OCI-LY1 (cell line): Measurements from ENCODE around the gene KHDRBS2.

Source experiments
- H2AFZ ChIP-seq: fragments of 200-600 bp; sonication (generic), shearing (Covaris generic); 2 replicates; pipeline ENCODE4 v1.6.0; 2014; ENCODE audit warnings: antibody characterized with exemption, mild to moderate bottlenecking, low read length
- H3F3A ChIP-seq: fragments of 200-600 bp; sonication (generic), shearing (Covaris generic); 2 replicates; pipeline ENCODE4 v1.6.0; 2014; ENCODE audit warnings: mild to moderate bottlenecking, antibody characterized with exemption, low read length, moderate library complexity; ENCODE audit not compliant: insufficient read depth
- H3K27ac ChIP-seq: fragments of 200-600 bp; sonication (generic); 2 replicates; pipeline ENCODE4 v1.5.1; 2014; ENCODE audit warnings: low read length, mixed run types, mild to moderate bottlenecking, low read depth; ENCODE audit not compliant: poor library complexity, severe bottlenecking
- H3K27me3 ChIP-seq: fragments of 200-600 bp; sonication (generic); 2 replicates; pipeline ENCODE4 v1.6.0; 2014; ENCODE audit warnings: antibody characterized with exemption, mild to moderate bottlenecking, low read length, moderate library complexity; ENCODE audit not compliant: insufficient read depth
- H3K36me3 ChIP-seq: fragments of 200-600 bp; sonication (generic); 2 replicates; pipeline ENCODE4 v1.6.1; 2014; ENCODE audit warnings: mild to moderate bottlenecking, antibody characterized with exemption, low read length, moderate library complexity, mixed read lengths; ENCODE audit not compliant: insufficient read depth
- H3K4me1 ChIP-seq: fragments of 200-600 bp; sonication (generic); 2 replicates; pipeline ENCODE4 v1.5.1; 2014; ENCODE audit warnings: mild to moderate bottlenecking, low read length, moderate library complexity; ENCODE audit not compliant: insufficient read depth, severe bottlenecking
- H3K4me2 ChIP-seq: fragments of 200-600 bp; sonication (generic), shearing (Covaris generic); 2 replicates; pipeline ENCODE4 v1.6.1; 2014; ENCODE audit warnings: low read length
- H3K4me3 ChIP-seq: fragments of 200-600 bp; sonication (generic); 2 replicates; pipeline ENCODE4 v1.5.1; 2014; ENCODE audit warnings: low read length, low read depth, mild to moderate bottlenecking, mixed read lengths; ENCODE audit not compliant: poor library complexity, severe bottlenecking
- H3K79me2 ChIP-seq: fragments of 200-600 bp; shearing (Covaris generic); 2 replicates; pipeline ENCODE4 v1.6.1; 2016; ENCODE audit warnings: mixed run types, low read length, mixed read lengths; ENCODE audit not compliant: insufficient read depth
- H3K9ac ChIP-seq: fragments of 200-600 bp; sonication (generic), shearing (Covaris generic); 2 replicates; pipeline ENCODE4 v1.6.1; 2014; ENCODE audit warnings: mild to moderate bottlenecking, low read length, mixed read lengths
- H3K9me2 ChIP-seq: fragments of 200-600 bp; sonication (generic), shearing (Covaris generic); 2 replicates; pipeline ENCODE4 v1.6.1; 2014; ENCODE audit warnings: low read depth, mild to moderate bottlenecking, low read length, mixed read lengths
- H3K9me3 ChIP-seq: fragments of 200-600 bp; shearing (Covaris generic); 2 replicates; pipeline ENCODE4 v1.6.1; 2014; ENCODE audit warnings: low read length, mixed read lengths
- H4K20me1 ChIP-seq: fragments of 200-600 bp; sonication (generic), shearing (Covaris generic); 2 replicates; pipeline ENCODE4 v1.6.0; 2016; ENCODE audit warnings: mild to moderate bottlenecking, low read length; ENCODE audit not compliant: insufficient read depth
- EZH2 ChIP-seq: fragments of 200-600 bp; sonication (generic), shearing (Covaris generic); IDR thresholded peaks from 2 replicates; pipeline ENCODE4 v1.8.0; 2017; ENCODE audit warnings: borderline replicate concordance, mixed run types, mild to moderate bottlenecking, antibody characterized with exemption, low read length, moderate library complexity, mixed read lengths
- TF ChIP-seq, protein P1 (sequence below): fragments of 200-600 bp; sonication (generic), shearing (Covaris generic); IDR thresholded peaks from 2 replicates; pipeline ENCODE4 v1.5.1; 2017; ENCODE audit warnings: mild to moderate bottlenecking, antibody characterized with exemption, low read length, moderate library complexity, mixed read lengths

Gene KHDRBS2

DNA sequence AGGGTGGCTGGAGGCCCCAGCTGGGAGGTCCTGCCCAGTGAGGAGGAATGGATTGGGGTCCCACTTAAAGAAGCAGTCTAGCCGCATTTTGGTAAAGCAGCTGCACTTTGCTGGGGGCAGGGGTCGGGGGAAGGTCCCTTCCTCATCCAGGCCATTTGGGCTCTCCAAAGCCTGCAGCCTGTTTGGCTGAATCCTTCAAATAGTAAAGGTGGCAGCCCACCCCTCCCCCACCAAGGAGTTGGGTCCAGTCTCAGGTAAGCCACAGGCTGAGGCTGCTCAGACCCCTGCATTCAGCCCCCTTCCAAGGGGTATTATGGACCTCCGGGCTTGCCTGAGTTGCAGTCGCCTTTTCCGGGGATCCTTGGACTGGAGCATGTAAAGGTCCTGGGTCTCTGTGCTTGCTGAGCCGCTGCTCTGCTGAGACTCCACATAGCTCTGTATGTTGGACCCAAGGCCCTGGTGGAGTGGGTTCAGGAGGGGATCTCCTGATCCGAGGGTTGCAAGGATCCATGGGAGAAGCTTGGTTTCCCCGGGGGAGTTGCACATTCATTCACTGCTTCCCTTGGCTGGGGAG is 417.4 kb downstream of the KHDRBS2 start:
- H3K4me1 ChIP-seq = no peaks in the 10 kb centered on the region
- H4K20me1 ChIP-seq = no peaks in the 10 kb centered on the region
- no peaks in the 10 kb centered on the region for H3K9me2 ChIP-seq
- H3K27ac ChIP-seq = no peak overlapping the region
- H3K4me3 ChIP-seq = no peak overlapping the region
- H3F3A ChIP-seq = no peaks in the 10 kb centered on the region
- no peak overlapping the region for H2AFZ ChIP-seq
- no peaks in the 10 kb centered on the region for H3K9me3 ChIP-seq
- H3K27me3 ChIP-seq = peaks cover 4% of the 10 kb centered on the region; the same call in 1 of the 2 replicates
- no peak overlapping the region for H3K9ac ChIP-seq
- no peak overlapping the region for H3K4me2 ChIP-seq
- H3K36me3 ChIP-seq = no peaks in the 10 kb centered on the region
- TF ChIP-seq EZH2 = no peak
- TF ChIP-seq, protein P1, sequence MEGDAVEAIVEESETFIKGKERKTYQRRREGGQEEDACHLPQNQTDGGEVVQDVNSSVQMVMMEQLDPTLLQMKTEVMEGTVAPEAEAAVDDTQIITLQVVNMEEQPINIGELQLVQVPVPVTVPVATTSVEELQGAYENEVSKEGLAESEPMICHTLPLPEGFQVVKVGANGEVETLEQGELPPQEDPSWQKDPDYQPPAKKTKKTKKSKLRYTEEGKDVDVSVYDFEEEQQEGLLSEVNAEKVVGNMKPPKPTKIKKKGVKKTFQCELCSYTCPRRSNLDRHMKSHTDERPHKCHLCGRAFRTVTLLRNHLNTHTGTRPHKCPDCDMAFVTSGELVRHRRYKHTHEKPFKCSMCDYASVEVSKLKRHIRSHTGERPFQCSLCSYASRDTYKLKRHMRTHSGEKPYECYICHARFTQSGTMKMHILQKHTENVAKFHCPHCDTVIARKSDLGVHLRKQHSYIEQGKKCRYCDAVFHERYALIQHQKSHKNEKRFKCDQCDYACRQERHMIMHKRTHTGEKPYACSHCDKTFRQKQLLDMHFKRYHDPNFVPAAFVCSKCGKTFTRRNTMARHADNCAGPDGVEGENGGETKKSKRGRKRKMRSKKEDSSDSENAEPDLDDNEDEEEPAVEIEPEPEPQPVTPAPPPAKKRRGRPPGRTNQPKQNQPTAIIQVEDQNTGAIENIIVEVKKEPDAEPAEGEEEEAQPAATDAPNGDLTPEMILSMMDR = no peak
- no peaks in the 10 kb centered on the region for H3K79me2 ChIP-seq

DNA sequence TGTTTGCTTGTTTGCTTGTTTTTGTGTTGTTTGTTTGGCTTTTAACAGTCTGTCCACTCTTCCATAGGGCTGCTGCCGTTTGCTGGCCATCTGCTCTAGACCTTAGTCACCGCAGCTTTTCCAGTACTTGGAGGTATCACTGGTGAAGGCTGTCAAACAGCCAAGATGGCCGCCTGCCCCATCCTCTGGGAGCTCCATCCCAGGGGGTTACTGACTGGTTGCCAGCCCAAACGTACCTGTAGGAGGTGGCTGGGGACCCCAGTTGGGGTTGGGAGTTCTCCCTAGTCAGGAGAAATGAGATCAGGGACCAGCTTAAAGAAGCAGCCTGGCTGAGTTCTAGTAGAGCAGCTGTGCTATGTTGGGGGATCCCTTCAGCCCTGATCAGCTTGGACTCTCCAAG is 418.4 kb downstream of the KHDRBS2 start:
- no peak overlapping the region for H3K4me3 ChIP-seq
- no peaks in the 10 kb centered on the region for H3K9me3 ChIP-seq
- H3K9ac ChIP-seq = no peak overlapping the region
- no peak overlapping the region for H2AFZ ChIP-seq
- H3K4me1 ChIP-seq = no peaks in the 10 kb centered on the region
- no peaks in the 10 kb centered on the region for H3K79me2 ChIP-seq
- no peaks in the 10 kb centered on the region for H3K9me2 ChIP-seq
- no peaks in the 10 kb centered on the region for H3F3A ChIP-seq
- no peak overlapping the region for H3K4me2 ChIP-seq
- no peak overlapping the region for H3K27ac ChIP-seq
- TF ChIP-seq, protein P1 = no peak
- no peak for TF ChIP-seq EZH2
- no peaks in the 10 kb centered on the region for H3K36me3 ChIP-seq
- peaks cover 4% of the 10 kb centered on the region; the same call in 1 of the 2 replicates for H3K27me3 ChIP-seq
- H4K20me1 ChIP-seq = no peaks in the 10 kb centered on the region

DNA sequence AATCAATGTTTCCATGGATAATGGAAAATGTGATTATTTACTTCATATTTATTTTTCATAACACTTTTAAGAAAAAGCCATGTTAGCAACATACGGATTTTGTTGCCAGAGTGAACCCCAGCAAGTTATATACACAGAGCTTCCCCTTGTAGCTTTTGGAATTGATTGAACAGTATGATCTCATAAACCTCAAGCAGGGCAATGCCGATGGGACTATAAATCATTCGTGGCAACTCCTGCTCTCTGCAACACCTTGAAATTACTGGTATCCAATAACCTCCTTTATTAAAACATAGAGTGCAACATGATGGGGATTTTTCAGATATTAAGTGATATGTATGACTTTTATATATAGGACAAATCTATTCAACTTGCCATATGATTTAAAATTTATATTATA is 428.5 kb downstream of the KHDRBS2 start:
- Histone ChIP-seq H3F3A (no peaks in the 10 kb centered on the region), H3K27me3 (no peaks in the 10 kb centered on the region), H3K4me3 (no peak overlapping the region), H3K27ac (no peak overlapping the region), H3K4me1 (no peaks in the 10 kb centered on the region), H4K20me1 (no peaks in the 10 kb centered on the region), H3K9me2 (no peaks in the 10 kb centered on the region), H2AFZ (no peak overlapping the region), H3K79me2 (no peaks in the 10 kb centered on the region), H3K9ac (no peak overlapping the region), H3K4me2 (no peak overlapping the region), H3K9me3 (no peaks in the 10 kb centered on the region), H3K36me3 (no peaks in the 10 kb centered on the region)
- TF ChIP-seq, protein P1 = no peak
